HEK293 (cell line): ENCODE measurements around the gene PRPF38B.
A peak's percentile ranks its signal among the peaks of the same experiment; 100 is the strongest.

Experiments
- PRDM1 ChIP-seq: fragments of 450-650 bp; formaldehyde crosslinking; IDR thresholded peaks from 2 replicates; pipeline ENCODE4; 2016; ENCODE audit warnings: missing biosample characterization, missing genetic modification characterization
- RBAK ChIP-seq: fragments of 450-650 bp; formaldehyde crosslinking; IDR thresholded peaks from 2 replicates; pipeline ENCODE4 v1.5.1; 2016; ENCODE audit warnings: missing biosample characterization, missing genetic modification characterization
- SP7 ChIP-seq: fragments of 450-650 bp; formaldehyde crosslinking; IDR thresholded peaks from 2 replicates; pipeline ENCODE4 v1.5.1; 2016; ENCODE audit warnings: missing biosample characterization, missing genetic modification characterization
- ZBTB8A ChIP-seq: fragments of 450-650 bp; formaldehyde crosslinking; IDR thresholded peaks from 2 replicates; pipeline ENCODE4 v1.5.1; 2016; ENCODE audit warnings: missing biosample characterization, missing genetic modification characterization
- ZEB2 ChIP-seq: fragments of 450-650 bp; formaldehyde crosslinking; IDR thresholded peaks from 2 replicates; pipeline ENCODE4 v1.5.1; 2016; ENCODE audit warnings: missing biosample characterization, missing genetic modification characterization
- ZFP41 ChIP-seq: fragments of 450-650 bp; formaldehyde crosslinking; IDR thresholded peaks from 2 replicates; pipeline ENCODE4 v1.5.1; 2016; ENCODE audit warnings: missing biosample characterization, missing genetic modification characterization, borderline replicate concordance
- ZFP69B ChIP-seq: fragments of 450-650 bp; formaldehyde crosslinking; IDR thresholded peaks from 2 replicates; pipeline ENCODE4 v1.5.1; 2016; ENCODE audit warnings: missing biosample characterization, missing genetic modification characterization
- ZIC2 ChIP-seq: fragments of 450-650 bp; formaldehyde crosslinking; IDR thresholded peaks from 2 replicates; pipeline ENCODE4 v1.5.1; 2016; ENCODE audit warnings: missing biosample characterization, missing genetic modification characterization
- ZNF140 ChIP-seq: fragments of 450-650 bp; formaldehyde crosslinking; IDR thresholded peaks from 2 replicates; pipeline ENCODE4 v1.5.1; 2016; ENCODE audit warnings: missing biosample characterization, missing genetic modification characterization
- ZNF221 ChIP-seq: fragments of 450-650 bp; formaldehyde crosslinking; IDR thresholded peaks from 2 replicates; pipeline ENCODE4 v1.5.1; 2017; ENCODE audit warnings: missing biosample characterization, missing genetic modification characterization, borderline replicate concordance
- ZNF223 ChIP-seq: fragments of 450-650 bp; formaldehyde crosslinking; IDR thresholded peaks from 2 replicates; pipeline ENCODE4 v1.5.1; 2016; ENCODE audit warnings: missing biosample characterization, missing genetic modification characterization
- ZNF274 ChIP-seq, 2 experiments: fragments of 200-500 bp in 1 of 2; fragments of 450-650 bp in 1 of 2; sonication (Bioruptor generic) in 1 of 2; formaldehyde crosslinking in 1 of 2; IDR thresholded peaks; 2 replicates each; pipeline versions ENCODE4 v1.5.1 to v1.6.1; 2014 to 2016; ENCODE audit warnings: borderline replicate concordance in 1 of 2, inconsistent platforms in 1 of 2, low read length in 1 of 2, missing biosample characterization in 1 of 2, missing genetic modification characterization in 1 of 2
- ZNF324 ChIP-seq: fragments of 450-650 bp; formaldehyde crosslinking; IDR thresholded peaks from 2 replicates; pipeline ENCODE4 v1.5.1; 2016; ENCODE audit warnings: missing biosample characterization, missing genetic modification characterization
- ZNF335 ChIP-seq: fragments of 450-650 bp; formaldehyde crosslinking; conservative IDR thresholded peaks from 2 replicates; pipeline ENCODE4 v1.5.1; 2016; ENCODE audit warnings: missing biosample characterization, missing genetic modification characterization
- ZNF354C ChIP-seq: fragments of 450-650 bp; formaldehyde crosslinking; IDR thresholded peaks from 2 replicates; pipeline ENCODE4 v1.5.1; 2016; ENCODE audit warnings: missing biosample characterization, missing genetic modification characterization, low read depth, borderline replicate concordance
- ZNF416 ChIP-seq: fragments of 450-650 bp; formaldehyde crosslinking; IDR thresholded peaks from 2 replicates; pipeline ENCODE4 v1.5.1; 2016; ENCODE audit warnings: missing biosample characterization, missing genetic modification characterization
- ZNF426 ChIP-seq: fragments of 450-650 bp; formaldehyde crosslinking; IDR thresholded peaks from 2 replicates; pipeline ENCODE4 v1.5.1; 2017; ENCODE audit warnings: missing biosample characterization, missing genetic modification characterization, mild to moderate bottlenecking, inconsistent platforms, moderate library complexity
- ZNF48 ChIP-seq: fragments of 450-650 bp; formaldehyde crosslinking; IDR thresholded peaks from 2 replicates; pipeline ENCODE4 v1.5.1; 2016; ENCODE audit warnings: missing biosample characterization, missing genetic modification characterization
- ZNF501 ChIP-seq: fragments of 450-650 bp; formaldehyde crosslinking; IDR thresholded peaks from 2 replicates; pipeline ENCODE4 v1.5.1; 2016; ENCODE audit warnings: missing biosample characterization, missing genetic modification characterization
- ZNF548 ChIP-seq: fragments of 450-650 bp; formaldehyde crosslinking; IDR thresholded peaks from 2 replicates; pipeline ENCODE4 v1.5.1; 2016; ENCODE audit warnings: missing biosample characterization, missing genetic modification characterization
- ZNF555 ChIP-seq: fragments of 450-650 bp; formaldehyde crosslinking; conservative IDR thresholded peaks from 2 replicates; pipeline ENCODE4 v1.5.1; 2017; ENCODE audit warnings: missing biosample characterization, mild to moderate bottlenecking, missing genetic modification characterization, inconsistent platforms
- ZNF585B ChIP-seq: fragments of 450-650 bp; formaldehyde crosslinking; IDR thresholded peaks from 2 replicates; pipeline ENCODE4 v1.5.1; 2016; ENCODE audit warnings: missing biosample characterization, missing genetic modification characterization
- ZNF596 ChIP-seq: fragments of 450-650 bp; IDR thresholded peaks from 2 replicates; pipeline ENCODE4 v1.5.0; 2018; ENCODE audit warnings: missing biosample characterization, mild to moderate bottlenecking, missing genetic modification characterization, moderate library complexity
- ZNF600 ChIP-seq: fragments of 450-650 bp; formaldehyde crosslinking; IDR thresholded peaks from 2 replicates; pipeline ENCODE4 v1.5.1; 2016; ENCODE audit warnings: missing biosample characterization, missing genetic modification characterization
- ZNF626 ChIP-seq: fragments of 450-650 bp; sonication (Bioruptor Pico); formaldehyde crosslinking; IDR thresholded peaks from 2 replicates; pipeline ENCODE4 v1.5.1; 2018; ENCODE audit warnings: missing biosample characterization, missing genetic modification characterization, inconsistent platforms
- ZNF629 ChIP-seq: fragments of 450-650 bp; formaldehyde crosslinking; IDR thresholded peaks from 2 replicates; pipeline ENCODE4 v1.5.1; 2017; ENCODE audit warnings: missing biosample characterization, missing genetic modification characterization
- ZNF707 ChIP-seq: fragments of 450-650 bp; formaldehyde crosslinking; IDR thresholded peaks from 2 replicates; pipeline ENCODE4 v1.5.1; 2016; ENCODE audit warnings: missing biosample characterization, missing genetic modification characterization
- ZNF776 ChIP-seq: fragments of 450-650 bp; formaldehyde crosslinking; IDR thresholded peaks from 2 replicates; pipeline ENCODE4 v1.5.0; 2017; ENCODE audit warnings: missing biosample characterization, missing genetic modification characterization, borderline replicate concordance
- ZNF785 ChIP-seq: fragments of 450-650 bp; formaldehyde crosslinking; IDR thresholded peaks from 2 replicates; pipeline ENCODE4 v1.5.1; 2016; ENCODE audit warnings: missing biosample characterization, missing genetic modification characterization
- ZNF843 ChIP-seq: fragments of 450-650 bp; formaldehyde crosslinking; IDR thresholded peaks from 2 replicates; pipeline ENCODE4 v1.5.1; 2016; ENCODE audit warnings: missing biosample characterization, missing genetic modification characterization
- TF ChIP-seq, protein P1 (sequence below): fragments of 450-650 bp; formaldehyde crosslinking; IDR thresholded peaks from 2 replicates; pipeline ENCODE4 v1.5.1; 2017; ENCODE audit warnings: missing biosample characterization, missing genetic modification characterization
- TF ChIP-seq, protein P2 (sequence below): fragments of 450-650 bp; formaldehyde crosslinking; IDR thresholded peaks from 2 replicates; pipeline ENCODE4 v1.5.1; 2016; ENCODE audit warnings: missing biosample characterization, missing genetic modification characterization
- TF ChIP-seq, protein P3 (sequence below): fragments of 450-650 bp; formaldehyde crosslinking; IDR thresholded peaks from 2 replicates; pipeline ENCODE4 v1.5.1; 2016; ENCODE audit warnings: missing biosample characterization, missing genetic modification characterization, borderline replicate concordance
- TF ChIP-seq, protein P4 (sequence below): fragments of 450-650 bp; formaldehyde crosslinking; IDR thresholded peaks from 2 replicates; pipeline ENCODE4 v1.5.1; 2016; ENCODE audit warnings: missing biosample characterization, missing genetic modification characterization

PRPF38B gene

DNA sequence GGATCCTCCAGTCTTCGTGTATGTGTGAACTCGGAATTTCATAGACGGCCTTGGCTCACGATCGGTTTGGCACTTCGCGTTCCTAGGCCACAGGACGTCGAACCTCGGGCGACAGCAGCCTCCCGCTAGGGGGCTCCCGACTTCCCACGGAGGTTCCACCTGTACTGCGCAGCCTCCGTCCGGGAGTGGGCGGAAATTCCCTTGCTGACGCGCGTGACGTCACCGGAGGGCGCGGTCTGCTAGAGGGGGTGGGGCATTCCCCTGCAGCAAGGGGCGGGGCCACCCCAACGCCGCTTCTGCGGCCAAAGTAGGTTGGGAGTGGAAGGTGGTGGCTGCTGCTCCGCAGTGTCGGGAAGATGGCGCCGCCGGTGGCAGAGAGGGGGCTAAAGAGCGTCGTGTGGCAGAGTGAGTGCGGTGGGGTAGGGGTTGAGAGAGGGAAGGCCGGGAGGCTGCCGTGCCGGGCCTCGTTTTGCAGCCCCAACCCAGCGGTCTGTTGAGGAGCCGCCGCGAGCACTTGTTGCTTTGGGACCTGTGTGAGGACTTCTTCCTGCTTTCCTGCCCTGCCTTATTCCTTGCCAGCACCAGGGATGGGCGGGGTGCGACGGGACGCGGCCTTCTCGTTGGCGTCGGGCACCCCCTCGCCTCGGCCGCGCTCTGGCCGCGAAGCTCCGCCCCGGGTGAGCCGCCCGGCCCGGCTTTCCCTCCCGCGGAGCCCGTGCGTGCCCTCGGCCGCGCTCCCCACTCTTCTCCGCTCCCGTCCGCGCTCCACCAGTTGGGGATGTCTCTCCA is 54.5 kb downstream of the PRPF38B start, which contains the start of gene STXBP3 (continued):
- TF ChIP-seq PRDM1 (no peak), ZNF354C (tag by site-specific recombination) (no peak), ZNF629 (peak; percentile 95), ZNF555 (tag by site-specific recombination) (no peak), ZNF426 (tag by site-specific recombination) (no peak), ZIC2 (peak; percentile 12; the same call in 1 of the 2 replicates), ZNF324 (peak; percentile 92), ZNF585B (tag by site-specific recombination) (no peak; the same call in 1 of the 2 replicates), ZNF626 (tag by site-specific recombination) (no peak), ZNF600 (peak; percentile 99), RBAK (tag by site-specific recombination) (no peak), ZBTB8A (peak; percentile 57), ZNF548 (no peak), ZNF416 (no peak), ZNF707 (tag by site-specific recombination) (no peak), SP7 (tag by site-specific recombination) (peak; percentile 91), ZFP41 (tag by site-specific recombination) (no peak), ZNF221 (no peak), ZNF274 (IDR thresholded peaks at IDR 0.05; ENCODE audit: low read length) (no peak), ZNF274 (tag by site-specific recombination; IDR thresholded peaks at IDR 0.05; ENCODE audit: borderline replicate concordance) (no peak), ZNF335 (peak; percentile 97), ZNF140 (tag by site-specific recombination) (no peak), ZNF501 (tag by site-specific recombination) (peak; percentile 98), ZFP69B (tag by site-specific recombination) (peak; percentile 63; the same call in 1 of the 2 replicates), ZNF843 (peak; percentile 81), ZEB2 (peak; percentile 81; the same call in 1 of the 2 replicates), ZNF785 (tag by site-specific recombination) (peak; percentile 27; the same call in 1 of the 2 replicates), ZNF776 (no peak), ZNF223 (tag by site-specific recombination) (0 out of 2 replicates have a peak, but pooled peaks have one; percentile 41), ZNF596 (tag by site-specific recombination) (no peak), ZNF48 (tag by site-specific recombination) (no peak)
- TF ChIP-seq, protein P1, sequence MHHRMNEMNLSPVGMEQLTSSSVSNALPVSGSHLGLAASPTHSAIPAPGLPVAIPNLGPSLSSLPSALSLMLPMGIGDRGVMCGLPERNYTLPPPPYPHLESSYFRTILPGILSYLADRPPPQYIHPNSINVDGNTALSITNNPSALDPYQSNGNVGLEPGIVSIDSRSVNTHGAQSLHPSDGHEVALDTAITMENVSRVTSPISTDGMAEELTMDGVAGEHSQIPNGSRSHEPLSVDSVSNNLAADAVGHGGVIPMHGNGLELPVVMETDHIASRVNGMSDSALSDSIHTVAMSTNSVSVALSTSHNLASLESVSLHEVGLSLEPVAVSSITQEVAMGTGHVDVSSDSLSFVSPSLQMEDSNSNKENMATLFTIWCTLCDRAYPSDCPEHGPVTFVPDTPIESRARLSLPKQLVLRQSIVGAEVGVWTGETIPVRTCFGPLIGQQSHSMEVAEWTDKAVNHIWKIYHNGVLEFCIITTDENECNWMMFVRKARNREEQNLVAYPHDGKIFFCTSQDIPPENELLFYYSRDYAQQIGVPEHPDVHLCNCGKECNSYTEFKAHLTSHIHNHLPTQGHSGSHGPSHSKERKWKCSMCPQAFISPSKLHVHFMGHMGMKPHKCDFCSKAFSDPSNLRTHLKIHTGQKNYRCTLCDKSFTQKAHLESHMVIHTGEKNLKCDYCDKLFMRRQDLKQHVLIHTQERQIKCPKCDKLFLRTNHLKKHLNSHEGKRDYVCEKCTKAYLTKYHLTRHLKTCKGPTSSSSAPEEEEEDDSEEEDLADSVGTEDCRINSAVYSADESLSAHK, result peak; percentile 39; the same call in 1 of the 2 replicates
- TF ChIP-seq, protein P2, sequence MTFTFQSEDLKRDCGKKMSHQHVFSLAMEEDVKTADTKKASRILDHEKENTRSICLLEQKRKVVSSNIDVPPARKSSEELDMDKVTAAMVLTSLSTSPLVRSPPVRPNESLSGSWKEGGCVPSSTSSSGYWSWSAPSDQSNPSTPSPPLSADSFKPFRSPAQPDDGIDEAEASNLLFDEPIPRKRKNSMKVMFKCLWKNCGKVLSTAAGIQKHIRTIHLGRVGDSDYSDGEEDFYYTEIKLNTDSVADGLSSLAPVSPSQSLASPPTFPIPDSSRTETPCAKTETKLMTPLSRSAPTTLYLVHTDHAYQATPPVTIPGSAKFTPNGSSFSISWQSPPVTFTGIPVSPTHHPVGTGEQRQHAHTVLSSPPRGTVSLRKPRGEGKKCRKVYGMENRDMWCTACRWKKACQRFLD, result no peak
- TF ChIP-seq, protein P3, sequence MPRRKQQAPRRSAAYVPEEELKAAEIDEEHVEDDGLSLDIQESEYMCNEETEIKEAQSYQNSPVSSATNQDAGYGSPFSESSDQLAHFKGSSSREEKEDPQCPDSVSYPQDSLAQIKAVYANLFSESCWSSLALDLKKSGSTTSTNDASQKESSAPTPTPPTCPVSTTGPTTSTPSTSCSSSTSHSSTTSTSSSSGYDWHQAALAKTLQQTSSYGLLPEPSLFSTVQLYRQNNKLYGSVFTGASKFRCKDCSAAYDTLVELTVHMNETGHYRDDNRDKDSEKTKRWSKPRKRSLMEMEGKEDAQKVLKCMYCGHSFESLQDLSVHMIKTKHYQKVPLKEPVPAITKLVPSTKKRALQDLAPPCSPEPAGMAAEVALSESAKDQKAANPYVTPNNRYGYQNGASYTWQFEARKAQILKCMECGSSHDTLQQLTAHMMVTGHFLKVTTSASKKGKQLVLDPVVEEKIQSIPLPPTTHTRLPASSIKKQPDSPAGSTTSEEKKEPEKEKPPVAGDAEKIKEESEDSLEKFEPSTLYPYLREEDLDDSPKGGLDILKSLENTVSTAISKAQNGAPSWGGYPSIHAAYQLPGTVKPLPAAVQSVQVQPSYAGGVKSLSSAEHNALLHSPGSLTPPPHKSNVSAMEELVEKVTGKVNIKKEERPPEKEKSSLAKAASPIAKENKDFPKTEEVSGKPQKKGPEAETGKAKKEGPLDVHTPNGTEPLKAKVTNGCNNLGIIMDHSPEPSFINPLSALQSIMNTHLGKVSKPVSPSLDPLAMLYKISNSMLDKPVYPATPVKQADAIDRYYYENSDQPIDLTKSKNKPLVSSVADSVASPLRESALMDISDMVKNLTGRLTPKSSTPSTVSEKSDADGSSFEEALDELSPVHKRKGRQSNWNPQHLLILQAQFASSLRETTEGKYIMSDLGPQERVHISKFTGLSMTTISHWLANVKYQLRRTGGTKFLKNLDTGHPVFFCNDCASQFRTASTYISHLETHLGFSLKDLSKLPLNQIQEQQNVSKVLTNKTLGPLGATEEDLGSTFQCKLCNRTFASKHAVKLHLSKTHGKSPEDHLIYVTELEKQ (tag by site-specific recombination), result no peak
- TF ChIP-seq, protein P4, sequence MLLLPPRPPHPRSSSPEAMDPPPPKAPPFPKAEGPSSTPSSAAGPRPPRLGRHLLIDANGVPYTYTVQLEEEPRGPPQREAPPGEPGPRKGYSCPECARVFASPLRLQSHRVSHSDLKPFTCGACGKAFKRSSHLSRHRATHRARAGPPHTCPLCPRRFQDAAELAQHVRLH (tag by site-specific recombination), result peak; percentile 41; the same call in 1 of the 2 replicates
